ENCODE data around the gene HTR1D. TPM values are rescaled to one million over a fixed set of nuclear protein-coding genes. Genes with fewer than 3 reads are reported as not detected.

Gene HTR1D
- total RNA-seq, 1 experiment from 2014 or later = 3.1 TPM

GRCh38 chr1:23187637-23188036 is 29.7 kb downstream of the HTR1D start:
- Histone ChIP-seq H3T11ph (ENCODE audit: low read length) (no peak overlapping the region), H3K18ac (ENCODE audit: insufficient read length, low read depth, low read length) (no peak overlapping the region), H3K56ac (ENCODE audit: insufficient read length, low read depth, low read length) (no peak overlapping the region), H3K23ac (ENCODE audit: insufficient read length, low read depth, low read length) (no peak overlapping the region), H3K23me2 (ENCODE audit: insufficient read length, low read depth, low read length, poor library complexity, severe bottlenecking) (no peaks in the 10 kb centered on the region), H4K5ac (ENCODE audit: insufficient read length, low read depth, low read length) (no peak overlapping the region), H4K91ac (ENCODE audit: insufficient read length, low read depth, low read length) (no peak overlapping the region), H2BK20ac (ENCODE audit: low read depth, low read length, poor library complexity, severe bottlenecking) (no peak overlapping the region), H2AK5ac (ENCODE audit: insufficient read length, low read length) (no peak overlapping the region), H2BK120ac (ENCODE audit: low read depth, low read length, poor library complexity, severe bottlenecking) (no peak overlapping the region), H3K79me1 (ENCODE audit: insufficient read depth, low read depth, low read length, poor library complexity, severe bottlenecking) (no peaks in the 10 kb centered on the region), H2AFZ (ENCODE audit: low read length) (no peak overlapping the region), H3K79me2 (ENCODE audit: insufficient read depth, low read length) (no peaks in the 10 kb centered on the region), H3K4ac (ENCODE audit: low read depth, low read length) (no peak overlapping the region), H3K27me3 (ENCODE audit: insufficient read depth, low read length) (no peaks in the 10 kb centered on the region), H3K4me2 (ENCODE audit: insufficient read depth, insufficient read length, low read length) (no peak overlapping the region), H3K14ac (ENCODE audit: insufficient read depth, low read length) (no peak overlapping the region), H2BK5ac (ENCODE audit: insufficient read length, low read length) (no peak overlapping the region), H2BK15ac (ENCODE audit: low read depth, low read length) (no peak overlapping the region), H3K9ac (ENCODE audit: extremely low read depth, insufficient read length, low read length) (no peak overlapping the region), H4K20me1 (ENCODE audit: control insufficient read depth, insufficient read depth, insufficient read length) (no peaks in the 10 kb centered on the region), H3K4me1 (ENCODE audit: insufficient read depth, low read length) (no peaks in the 10 kb centered on the region), H4K8ac (replicated peaks; ENCODE audit: insufficient read length, low read depth, low read length) (no peak overlapping the region), H3K9me3 (ENCODE audit: control insufficient read depth, low read depth, low read length) (no peaks in the 10 kb centered on the region), H2BK12ac (ENCODE audit: insufficient read length, low read depth, low read length) (no peak overlapping the region), H3K27ac (ENCODE audit: insufficient read length, low read depth, low read length) (no peak overlapping the region)
- no peaks in the 10 kb centered on the region for H3K9me3 Mint-ChIP-seq
- no peak for DNase-seq
- H3K4me1 Mint-ChIP-seq = peaks cover 0 to 2% of the 10 kb centered on the region in 2 experiments; a peak in 1 of 4 replicates
- TF ChIP-seq CTCF (conservative IDR thresholded peaks at IDR 0.05) = no peak
- H3K4me3 Mint-ChIP-seq = no peak overlapping the region
- H3K36me3 Mint-ChIP-seq (ENCODE audit: insufficient read depth in 1 of 3, low read depth in 3 of 3) = no peaks in the 10 kb centered on the region
- no peak overlapping the region for H3K27ac Mint-ChIP-seq
- no CpG with 5 or more reads among the region's 5 CpGs for WGBS (ENCODE audit: extremely low coverage, insufficient read length, low lambda C conversion rate)
- peaks cover 17% of the 10 kb centered on the region for H3K27me3 Mint-ChIP-seq (ENCODE audit: low read depth)

Measured in H9 (cell line).